ENCODE measurements around the gene BHLHE40.

Gene BHLHE40

GRCh38 chr3:5016211-5017161 lies 37.2 kb downstream of the BHLHE40 start (continued):
- TF ChIP-seq ZNF132 (tag by site-specific recombination; IDR thresholded peaks at IDR 0.05; ENCODE audit: borderline replicate concordance) (no peak), GLI2 (tag by site-specific recombination; IDR thresholded peaks at IDR 0.05; ENCODE audit: borderline replicate concordance, low read depth) (0 out of 2 replicates have a peak, but pooled peaks have one; percentile 23), ZNF274 (IDR thresholded peaks at IDR 0.05; ENCODE audit: low read length) (no peak), ZNF274 (tag by site-specific recombination; IDR thresholded peaks at IDR 0.05; ENCODE audit: borderline replicate concordance) (no peak), GFI1B (tag by site-specific recombination; IDR thresholded peaks at IDR 0.05) (no peak), ZNF16 (tag by site-specific recombination; IDR thresholded peaks at IDR 0.05; ENCODE audit: low read depth) (no peak), OVOL3 (tag by site-specific recombination; IDR thresholded peaks at IDR 0.05) (no peak), EGR2 (tag by site-specific recombination; IDR thresholded peaks at IDR 0.05; ENCODE audit: low read depth) (no peak), ZNF768 (tag by site-specific recombination; IDR thresholded peaks at IDR 0.05) (peak; percentile 78; the same call in 1 of the 2 replicates), ZNF600 (tag by site-specific recombination; IDR thresholded peaks at IDR 0.05) (peak; percentile 46; the same call in 1 of the 2 replicates), ZNF423 (tag by site-specific recombination; IDR thresholded peaks at IDR 0.05) (no peak), ZNF341 (tag by site-specific recombination; IDR thresholded peaks at IDR 0.05; ENCODE audit: low read depth) (no peak), PRDM1 (tag by site-specific recombination; IDR thresholded peaks at IDR 0.05) (peak; percentile 42; the same call in 1 of the 2 replicates), ZNF112 (tag by site-specific recombination; IDR thresholded peaks at IDR 0.05) (no peak), ZNF174 (tag by site-specific recombination; IDR thresholded peaks at IDR 0.05) (no peak), ZBTB7A (tag by site-specific recombination; IDR thresholded peaks at IDR 0.05; ENCODE audit: low read depth) (no peak), ZNF416 (tag by site-specific recombination; IDR thresholded peaks at IDR 0.05) (no peak), OSR2 (tag by site-specific recombination; IDR thresholded peaks at IDR 0.05) (peak; percentile 94), MEIS1 (CRISPR knock-in tag; IDR thresholded peaks at IDR 0.05; ENCODE audit: borderline replicate concordance) (no peak)
- TF ChIP-seq, protein P1, sequence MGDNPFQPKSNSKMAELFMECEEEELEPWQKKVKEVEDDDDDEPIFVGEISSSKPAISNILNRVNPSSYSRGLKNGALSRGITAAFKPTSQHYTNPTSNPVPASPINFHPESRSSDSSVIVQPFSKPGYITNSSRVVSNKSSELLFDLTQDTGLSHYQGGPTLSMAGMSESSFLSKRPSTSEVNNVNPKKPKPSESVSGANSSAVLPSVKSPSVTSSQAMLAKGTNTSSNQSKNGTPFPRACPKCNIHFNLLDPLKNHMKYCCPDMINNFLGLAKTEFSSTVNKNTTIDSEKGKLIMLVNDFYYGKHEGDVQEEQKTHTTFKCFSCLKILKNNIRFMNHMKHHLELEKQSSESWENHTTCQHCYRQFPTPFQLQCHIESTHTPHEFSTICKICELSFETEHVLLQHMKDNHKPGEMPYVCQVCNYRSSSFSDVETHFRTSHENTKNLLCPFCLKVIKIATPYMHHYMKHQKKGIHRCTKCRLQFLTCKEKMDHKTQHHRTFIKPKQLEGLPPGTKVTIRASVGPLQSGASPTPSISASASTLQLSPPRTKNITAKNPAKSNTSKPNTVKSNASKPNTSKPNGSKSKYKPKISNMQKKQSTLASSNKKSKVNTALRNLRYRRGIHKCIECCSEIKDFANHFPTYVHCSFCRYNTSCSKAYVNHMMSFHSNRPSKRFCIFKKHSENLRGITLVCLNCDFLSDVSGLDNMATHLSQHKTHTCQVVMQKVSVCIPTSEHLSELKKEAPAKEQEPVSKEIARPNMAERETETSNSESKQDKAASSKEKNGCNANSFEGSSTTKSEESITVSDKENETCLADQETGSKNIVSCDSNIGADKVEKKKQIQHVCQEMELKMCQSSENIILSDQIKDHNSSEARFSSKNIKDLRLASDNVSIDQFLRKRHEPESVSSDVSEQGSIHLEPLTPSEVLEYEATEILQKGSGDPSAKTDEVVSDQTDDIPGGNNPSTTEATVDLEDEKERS (tag by site-specific recombination; IDR thresholded peaks at IDR 0.05), result no peak
- TF ChIP-seq, protein P2, sequence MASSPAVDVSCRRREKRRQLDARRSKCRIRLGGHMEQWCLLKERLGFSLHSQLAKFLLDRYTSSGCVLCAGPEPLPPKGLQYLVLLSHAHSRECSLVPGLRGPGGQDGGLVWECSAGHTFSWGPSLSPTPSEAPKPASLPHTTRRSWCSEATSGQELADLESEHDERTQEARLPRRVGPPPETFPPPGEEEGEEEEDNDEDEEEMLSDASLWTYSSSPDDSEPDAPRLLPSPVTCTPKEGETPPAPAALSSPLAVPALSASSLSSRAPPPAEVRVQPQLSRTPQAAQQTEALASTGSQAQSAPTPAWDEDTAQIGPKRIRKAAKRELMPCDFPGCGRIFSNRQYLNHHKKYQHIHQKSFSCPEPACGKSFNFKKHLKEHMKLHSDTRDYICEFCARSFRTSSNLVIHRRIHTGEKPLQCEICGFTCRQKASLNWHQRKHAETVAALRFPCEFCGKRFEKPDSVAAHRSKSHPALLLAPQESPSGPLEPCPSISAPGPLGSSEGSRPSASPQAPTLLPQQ (tag by site-specific recombination; IDR thresholded peaks at IDR 0.05), result 0 out of 2 replicates have a peak, but pooled peaks have one; percentile 44
- TF ChIP-seq, protein P3, sequence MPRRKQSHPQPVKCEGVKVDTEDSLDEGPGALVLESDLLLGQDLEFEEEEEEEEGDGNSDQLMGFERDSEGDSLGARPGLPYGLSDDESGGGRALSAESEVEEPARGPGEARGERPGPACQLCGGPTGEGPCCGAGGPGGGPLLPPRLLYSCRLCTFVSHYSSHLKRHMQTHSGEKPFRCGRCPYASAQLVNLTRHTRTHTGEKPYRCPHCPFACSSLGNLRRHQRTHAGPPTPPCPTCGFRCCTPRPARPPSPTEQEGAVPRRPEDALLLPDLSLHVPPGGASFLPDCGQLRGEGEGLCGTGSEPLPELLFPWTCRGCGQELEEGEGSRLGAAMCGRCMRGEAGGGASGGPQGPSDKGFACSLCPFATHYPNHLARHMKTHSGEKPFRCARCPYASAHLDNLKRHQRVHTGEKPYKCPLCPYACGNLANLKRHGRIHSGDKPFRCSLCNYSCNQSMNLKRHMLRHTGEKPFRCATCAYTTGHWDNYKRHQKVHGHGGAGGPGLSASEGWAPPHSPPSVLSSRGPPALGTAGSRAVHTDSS (tag by site-specific recombination; IDR thresholded peaks at IDR 0.05), result 0 out of 2 replicates have a peak, but pooled peaks have one; percentile 21
- TF ChIP-seq, protein P4, sequence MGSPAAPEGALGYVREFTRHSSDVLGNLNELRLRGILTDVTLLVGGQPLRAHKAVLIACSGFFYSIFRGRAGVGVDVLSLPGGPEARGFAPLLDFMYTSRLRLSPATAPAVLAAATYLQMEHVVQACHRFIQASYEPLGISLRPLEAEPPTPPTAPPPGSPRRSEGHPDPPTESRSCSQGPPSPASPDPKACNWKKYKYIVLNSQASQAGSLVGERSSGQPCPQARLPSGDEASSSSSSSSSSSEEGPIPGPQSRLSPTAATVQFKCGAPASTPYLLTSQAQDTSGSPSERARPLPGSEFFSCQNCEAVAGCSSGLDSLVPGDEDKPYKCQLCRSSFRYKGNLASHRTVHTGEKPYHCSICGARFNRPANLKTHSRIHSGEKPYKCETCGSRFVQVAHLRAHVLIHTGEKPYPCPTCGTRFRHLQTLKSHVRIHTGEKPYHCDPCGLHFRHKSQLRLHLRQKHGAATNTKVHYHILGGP (tag by site-specific recombination; IDR thresholded peaks at IDR 0.05), result no peak
- TF ChIP-seq, protein P5, sequence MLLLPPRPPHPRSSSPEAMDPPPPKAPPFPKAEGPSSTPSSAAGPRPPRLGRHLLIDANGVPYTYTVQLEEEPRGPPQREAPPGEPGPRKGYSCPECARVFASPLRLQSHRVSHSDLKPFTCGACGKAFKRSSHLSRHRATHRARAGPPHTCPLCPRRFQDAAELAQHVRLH (tag by site-specific recombination; IDR thresholded peaks at IDR 0.05), result no peak
- TF ChIP-seq, protein P6, sequence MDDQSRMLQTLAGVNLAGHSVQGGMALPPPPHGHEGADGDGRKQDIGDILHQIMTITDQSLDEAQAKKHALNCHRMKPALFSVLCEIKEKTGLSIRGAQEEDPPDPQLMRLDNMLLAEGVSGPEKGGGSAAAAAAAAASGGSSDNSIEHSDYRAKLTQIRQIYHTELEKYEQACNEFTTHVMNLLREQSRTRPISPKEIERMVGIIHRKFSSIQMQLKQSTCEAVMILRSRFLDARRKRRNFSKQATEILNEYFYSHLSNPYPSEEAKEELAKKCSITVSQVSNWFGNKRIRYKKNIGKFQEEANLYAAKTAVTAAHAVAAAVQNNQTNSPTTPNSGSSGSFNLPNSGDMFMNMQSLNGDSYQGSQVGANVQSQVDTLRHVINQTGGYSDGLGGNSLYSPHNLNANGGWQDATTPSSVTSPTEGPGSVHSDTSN (CRISPR knock-in tag; IDR thresholded peaks at IDR 0.05), result no peak
- TF ChIP-seq, protein P7, sequence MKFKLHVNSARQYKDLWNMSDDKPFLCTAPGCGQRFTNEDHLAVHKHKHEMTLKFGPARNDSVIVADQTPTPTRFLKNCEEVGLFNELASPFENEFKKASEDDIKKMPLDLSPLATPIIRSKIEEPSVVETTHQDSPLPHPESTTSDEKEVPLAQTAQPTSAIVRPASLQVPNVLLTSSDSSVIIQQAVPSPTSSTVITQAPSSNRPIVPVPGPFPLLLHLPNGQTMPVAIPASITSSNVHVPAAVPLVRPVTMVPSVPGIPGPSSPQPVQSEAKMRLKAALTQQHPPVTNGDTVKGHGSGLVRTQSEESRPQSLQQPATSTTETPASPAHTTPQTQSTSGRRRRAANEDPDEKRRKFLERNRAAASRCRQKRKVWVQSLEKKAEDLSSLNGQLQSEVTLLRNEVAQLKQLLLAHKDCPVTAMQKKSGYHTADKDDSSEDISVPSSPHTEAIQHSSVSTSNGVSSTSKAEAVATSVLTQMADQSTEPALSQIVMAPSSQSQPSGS (tag by site-specific recombination; IDR thresholded peaks at IDR 0.05; ENCODE audit: low read depth), result no peak

Measured in HEK293 (cell line).